HL-60/S4 treated with phorbol 12-myristate 13-acetate at 8.2 ng/mL for 4 days and 3 days (cell line): ENCODE data around the gene KCNJ6.
"Not testable (repeated sequence)": the region's sequence is repeated elsewhere in the genome, so short reads cannot be mapped to it uniquely, and the experiment has no call there.

ENCODE experiments used
- in situ Hi-C: fragments of 300-500 bp; cut with MboI; formaldehyde crosslinking; loops from 2 replicates; pipeline ENCODE4 v1.15.0; 2022; ENCODE audit warnings: low sequenced_read_pairs

Gene KCNJ6

DNA sequence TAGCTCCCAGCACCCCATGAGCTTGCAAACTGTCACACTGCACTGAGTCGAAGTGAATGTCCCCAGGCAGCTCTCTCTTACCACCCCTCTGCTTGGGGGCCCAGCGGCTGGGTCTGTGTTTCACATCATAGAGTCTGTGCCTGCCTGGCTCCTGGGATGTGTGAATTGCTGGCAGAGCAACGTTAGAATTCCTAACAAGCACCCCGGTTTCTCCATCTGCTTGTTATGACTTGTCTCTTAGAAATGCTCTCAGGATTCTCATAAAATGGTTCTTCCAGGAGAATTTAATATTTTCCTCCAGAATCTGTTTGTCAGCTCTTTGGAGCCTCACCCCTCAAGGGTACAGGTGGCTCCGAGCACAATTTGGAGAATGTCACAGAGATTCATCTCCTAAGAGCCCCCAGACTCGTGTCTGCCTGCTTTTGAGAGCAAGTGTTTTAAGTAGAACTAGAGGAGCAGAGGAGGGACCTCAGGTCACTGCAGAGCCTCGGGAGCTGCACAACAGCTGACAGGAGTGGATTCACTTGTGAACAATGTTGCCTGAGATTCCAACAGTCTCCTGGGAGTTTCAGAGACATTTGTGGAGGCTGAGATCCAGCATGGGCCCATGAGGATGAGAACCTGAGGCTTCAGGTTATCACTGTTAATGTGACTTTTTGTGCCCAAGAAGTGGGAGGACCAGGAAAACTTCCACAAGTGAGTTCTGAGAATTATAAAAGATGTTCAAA is 131.5 kb downstream of the KCNJ6 start:
- in situ Hi-C loops, result no loop called here

DNA sequence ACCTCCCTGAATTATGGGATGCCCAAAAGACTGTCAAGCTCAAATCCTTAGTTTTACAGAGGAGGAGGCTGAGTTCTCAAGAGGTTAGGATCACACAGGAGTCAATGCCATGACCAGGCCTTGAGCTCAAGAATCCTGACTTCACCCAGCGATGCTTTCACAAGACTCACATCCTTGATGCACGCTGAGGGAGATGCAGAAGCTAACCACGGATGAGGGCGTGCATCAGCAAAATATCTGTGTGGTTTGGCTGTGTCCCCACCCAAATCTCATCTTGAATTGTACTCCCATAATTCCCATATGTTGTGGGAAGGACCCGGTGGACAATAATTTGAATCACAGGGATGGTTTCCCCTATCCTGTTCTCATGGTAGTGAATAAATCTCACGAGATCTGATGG is 133.2 kb downstream of the KCNJ6 start:
- in situ Hi-C loops, result no loop called here

DNA sequence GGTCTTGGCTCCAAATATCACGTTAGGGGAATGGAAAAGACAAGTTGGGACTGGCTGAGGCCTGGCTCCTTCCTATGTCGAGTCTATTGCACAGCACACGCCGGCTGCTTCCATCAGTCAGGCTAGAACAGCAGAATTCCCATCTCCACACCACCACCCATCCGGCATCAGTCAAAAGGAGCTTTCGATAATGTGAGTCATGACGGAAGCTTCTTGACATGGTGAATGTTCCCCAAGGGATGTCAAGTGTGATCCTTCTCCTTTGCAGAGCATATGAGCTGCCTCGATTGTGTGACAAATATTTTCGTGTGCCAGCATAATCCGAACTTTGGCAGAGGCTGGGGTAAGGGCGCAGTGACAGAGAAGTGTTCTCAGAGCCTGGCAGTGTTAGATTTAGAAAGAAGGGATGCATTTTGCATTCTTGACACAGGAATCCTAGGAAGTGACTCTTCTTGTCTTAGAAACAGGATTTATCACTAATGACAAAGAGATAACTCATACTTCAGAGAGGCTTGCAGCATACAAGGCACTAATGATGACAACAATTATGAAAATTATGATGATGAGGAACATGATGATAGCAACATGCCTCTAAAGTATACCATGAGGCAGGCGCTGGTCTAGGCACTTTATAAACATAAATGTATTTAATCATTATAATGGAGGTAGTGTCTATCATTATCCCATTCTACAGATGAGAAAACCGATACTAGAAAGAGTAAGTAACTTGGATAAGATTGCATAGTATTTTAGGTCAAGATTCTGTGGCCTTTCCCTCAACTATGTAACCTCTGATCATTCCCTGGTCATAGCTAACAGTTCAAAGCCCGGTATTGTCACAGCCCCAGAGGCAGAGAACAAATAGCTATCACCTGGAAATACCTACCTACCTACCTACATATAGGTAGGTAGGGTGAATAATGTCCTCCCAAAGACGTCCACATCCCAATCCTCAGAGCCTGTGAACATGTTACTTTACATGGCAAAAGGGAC is 135.0 kb downstream of the KCNJ6 start:
- in situ Hi-C loops, result no loop called here

DNA sequence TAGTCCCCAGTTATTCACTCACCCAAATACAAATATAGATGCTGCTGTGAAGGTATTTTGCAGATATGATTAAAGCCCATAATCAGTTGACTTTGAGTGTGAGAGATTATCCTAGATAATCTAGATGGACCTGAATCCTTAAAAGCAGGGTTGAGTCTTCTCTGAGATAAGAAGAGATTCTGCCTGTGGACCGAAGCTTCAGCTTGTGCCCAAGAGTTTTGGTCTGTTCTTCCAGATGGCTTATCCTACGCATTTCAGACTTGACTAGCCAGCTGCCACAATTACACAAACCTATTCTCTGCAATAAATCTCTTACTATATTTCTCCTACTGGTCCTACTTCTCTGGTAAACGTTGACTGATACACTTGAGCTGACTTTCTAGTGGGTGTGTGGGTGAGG is 145.1 kb downstream of the KCNJ6 start:
- in situ Hi-C loops, result no loop called here

DNA sequence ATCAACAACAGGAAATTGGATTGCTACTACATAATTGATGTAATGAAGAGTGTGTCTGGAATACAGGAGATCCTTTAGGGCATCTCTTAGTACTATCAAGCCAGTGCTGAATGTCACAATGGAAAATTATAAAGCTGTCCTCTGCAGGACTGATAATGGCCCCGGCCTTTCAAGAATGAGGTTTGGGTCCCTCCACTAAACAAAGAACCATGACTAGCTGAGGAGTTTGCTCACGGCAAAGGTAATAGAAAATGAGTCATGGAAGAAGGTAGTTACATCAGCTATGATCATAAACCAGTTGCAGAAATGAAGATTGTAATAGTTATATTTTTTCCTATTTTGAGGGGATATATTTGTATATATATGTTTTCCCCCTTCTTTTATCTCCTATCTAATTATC is 145.8 kb downstream of the KCNJ6 start:
- in situ Hi-C loops, result no loop called here

DNA sequence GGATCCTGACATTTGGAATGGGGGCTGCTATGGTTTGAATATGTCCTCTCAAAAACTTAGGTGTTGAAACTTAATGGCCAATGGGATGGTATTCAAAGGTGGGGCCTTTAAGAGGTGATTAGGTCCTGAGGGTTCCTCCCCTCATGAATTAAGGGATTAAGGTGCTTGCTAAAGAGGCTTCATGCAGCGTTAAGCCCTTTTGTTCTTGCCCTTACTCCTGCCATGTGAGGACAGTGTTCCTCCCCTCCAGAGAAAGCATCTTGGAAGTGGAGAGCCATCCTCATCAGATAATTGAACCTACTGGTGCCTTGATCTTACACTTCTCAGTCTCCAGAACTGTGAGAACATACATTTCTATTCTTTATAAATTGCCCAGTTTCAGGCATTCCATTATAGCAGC is 146.6 kb downstream of the KCNJ6 start:
- in situ Hi-C loops, result no loop called here

DNA sequence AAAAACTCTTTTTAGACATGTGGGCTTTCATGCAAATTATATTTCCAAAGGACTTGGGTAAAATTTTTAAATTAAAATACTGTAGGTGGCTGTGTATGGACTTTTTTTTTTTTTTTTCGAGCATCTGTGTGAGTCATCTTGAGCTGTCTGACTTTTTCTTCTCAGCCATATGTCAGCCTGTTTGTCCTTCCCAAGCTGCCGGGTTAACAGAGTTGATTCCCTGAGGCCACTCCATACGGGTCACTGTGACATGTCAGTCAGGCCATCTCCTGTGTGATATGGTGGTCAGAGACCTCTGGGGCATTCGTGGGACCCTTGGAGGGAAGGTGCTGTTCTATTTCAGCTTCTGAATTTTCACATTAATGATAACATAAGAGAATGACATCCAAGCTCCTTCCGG is 148.3 kb downstream of the KCNJ6 start:
- in situ Hi-C loops, result no loop called here

DNA sequence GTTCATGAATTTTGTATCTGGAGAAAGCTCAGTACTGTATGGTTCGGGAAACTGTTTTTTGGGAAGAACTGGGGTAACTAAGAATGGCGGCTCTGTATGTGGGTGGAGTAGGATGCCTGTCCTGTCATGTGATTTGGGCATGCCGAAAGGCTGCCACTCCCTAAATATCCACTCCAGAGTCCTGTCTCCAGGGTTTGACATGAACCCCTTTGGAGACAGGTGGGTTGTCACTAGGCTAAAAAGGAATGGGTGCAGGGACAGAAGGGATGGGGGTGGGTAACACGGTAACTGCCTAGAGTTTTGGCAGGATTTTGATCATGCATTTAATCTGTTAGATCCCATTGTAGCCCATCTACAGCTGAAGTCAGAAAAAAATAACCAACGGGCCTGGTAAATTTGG is 150.1 kb downstream of the KCNJ6 start:
- in situ Hi-C loops, result no loop called here

DNA sequence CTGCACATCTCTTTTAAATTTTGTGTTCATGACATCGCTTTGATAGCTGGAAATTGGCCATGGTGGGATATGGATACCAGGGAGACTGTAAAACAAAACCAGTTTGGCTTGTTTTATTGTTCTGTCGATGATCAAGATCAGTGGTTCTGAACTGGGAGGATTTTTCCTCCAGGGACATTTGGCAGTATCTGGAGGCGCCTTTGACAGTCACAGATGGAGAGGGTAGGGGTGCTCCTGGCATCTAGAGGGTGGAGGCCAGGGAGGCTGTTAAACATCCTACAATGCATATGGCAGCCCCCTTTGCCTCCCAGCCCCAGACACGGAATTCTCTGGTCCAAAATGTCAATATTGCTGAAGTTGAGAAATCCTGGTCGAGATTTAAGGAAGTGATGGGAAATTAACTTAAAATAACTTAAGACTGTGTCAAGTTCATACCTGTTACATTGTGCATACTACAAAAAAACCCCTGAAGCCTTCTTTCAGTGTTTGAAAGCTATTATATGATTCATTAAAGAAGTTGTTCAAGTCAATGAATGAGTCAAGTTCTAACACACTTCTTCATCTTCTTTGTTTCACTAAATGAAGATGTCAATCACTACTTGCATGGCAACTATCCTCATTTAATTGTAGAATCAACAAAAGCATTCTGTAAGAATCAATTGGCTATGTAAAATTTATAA is 150.9 kb downstream of the KCNJ6 start:
- in situ Hi-C loops, result no loop called here

DNA sequence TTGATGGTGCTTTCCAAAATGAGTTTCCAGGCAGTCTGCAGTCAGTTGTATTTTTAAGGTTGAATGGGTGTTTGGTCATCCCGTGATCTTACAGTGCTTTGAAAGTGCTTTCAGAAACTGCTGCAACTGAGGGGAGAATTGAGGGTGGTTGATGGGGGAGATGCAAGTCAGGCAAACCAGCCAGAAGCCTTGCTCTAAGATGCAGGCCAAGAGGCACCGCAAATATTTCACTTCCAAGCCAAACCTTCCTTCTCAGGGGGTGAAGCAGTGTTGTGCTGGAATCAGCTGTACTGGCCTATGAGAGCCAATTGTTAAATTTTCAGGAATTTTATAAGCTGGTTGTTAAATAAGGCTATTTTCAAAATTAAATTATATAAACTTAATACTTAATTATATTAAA is 151.6 kb downstream of the KCNJ6 start:
- in situ Hi-C loops, result no loop called here

DNA sequence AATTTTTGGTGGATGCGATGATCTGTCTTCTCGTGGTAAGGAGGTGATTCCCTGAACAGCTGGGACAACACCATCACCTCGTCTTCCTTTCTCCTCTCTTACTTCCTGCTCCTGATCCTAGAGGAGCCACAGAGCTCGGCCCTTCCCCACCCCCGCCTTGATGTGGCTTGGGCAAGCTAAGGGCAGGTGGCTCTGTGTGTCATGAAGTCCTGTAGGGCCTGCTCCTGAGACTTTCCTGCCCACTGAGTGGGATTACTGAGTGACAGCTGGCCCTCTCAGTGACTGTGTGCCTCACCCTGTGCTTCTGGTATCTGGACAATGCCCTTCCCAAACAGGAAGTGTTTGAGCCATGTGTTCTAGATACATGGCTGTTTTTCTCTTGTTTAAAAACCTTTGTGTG is 153.0 kb downstream of the KCNJ6 start:
- in situ Hi-C loops, result no loop called here

DNA sequence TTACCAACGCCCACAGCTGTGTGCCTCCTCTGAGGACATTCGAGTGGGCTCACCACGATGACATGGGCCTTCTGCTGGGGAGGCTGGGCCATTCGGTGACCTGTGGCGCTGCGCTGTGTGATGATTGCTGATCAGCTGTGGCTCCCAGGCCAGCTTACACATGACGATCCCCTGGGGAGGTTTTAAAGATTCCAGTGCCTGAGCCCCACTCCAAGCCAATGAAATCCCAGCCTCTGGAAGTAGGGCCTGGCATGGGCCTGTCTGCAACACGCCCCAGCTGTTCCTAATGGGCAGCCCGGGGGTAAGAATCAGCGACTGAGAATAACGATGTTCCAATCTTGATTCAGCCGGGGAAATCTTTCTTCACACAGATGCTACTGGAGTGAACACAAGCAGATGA is 153.7 kb downstream of the KCNJ6 start:
- in situ Hi-C loops, result no loop called here

DNA sequence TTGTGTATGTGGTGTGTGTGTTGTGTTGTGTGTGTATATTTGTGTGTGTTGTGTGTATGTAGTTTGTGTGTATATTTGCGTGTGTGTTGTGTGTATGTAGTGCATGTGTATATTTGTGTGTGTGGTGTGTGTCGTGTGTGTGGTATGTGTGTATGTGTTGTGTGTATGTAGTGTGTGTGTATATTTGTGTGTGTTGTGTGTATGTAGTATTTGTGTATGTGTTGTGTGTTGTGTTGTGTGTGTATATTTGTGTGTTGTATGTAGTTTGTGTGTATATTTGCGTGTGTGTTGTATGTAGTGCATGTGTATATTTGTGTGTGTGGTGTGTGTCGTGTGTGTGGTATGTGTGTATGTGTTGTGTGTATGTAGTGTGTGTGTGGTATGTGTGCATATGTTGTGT is 154.9 kb downstream of the KCNJ6 start:
- in situ Hi-C loops, result not testable (repeated sequence)

DNA sequence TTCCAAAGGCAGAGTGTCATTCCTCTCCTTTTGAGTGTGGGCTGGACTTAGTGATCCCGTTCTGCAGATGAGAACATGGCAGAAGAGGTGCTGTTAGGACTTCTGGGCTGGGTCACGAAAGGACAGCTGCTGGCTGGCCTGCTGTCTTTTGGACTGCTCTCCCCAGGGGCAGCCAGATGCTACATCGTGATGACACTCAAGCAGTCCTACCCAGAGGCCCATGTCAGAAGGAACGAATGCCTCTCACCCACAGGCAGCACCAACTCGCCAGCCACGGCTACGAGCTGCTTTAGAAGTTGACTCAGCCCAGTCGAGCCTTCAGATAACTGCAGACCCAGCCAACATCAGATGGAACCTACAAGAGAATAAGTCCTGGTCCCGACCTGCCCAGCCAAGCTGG is 156.5 kb downstream of the KCNJ6 start:
- in situ Hi-C loops, result no loop called here

DNA sequence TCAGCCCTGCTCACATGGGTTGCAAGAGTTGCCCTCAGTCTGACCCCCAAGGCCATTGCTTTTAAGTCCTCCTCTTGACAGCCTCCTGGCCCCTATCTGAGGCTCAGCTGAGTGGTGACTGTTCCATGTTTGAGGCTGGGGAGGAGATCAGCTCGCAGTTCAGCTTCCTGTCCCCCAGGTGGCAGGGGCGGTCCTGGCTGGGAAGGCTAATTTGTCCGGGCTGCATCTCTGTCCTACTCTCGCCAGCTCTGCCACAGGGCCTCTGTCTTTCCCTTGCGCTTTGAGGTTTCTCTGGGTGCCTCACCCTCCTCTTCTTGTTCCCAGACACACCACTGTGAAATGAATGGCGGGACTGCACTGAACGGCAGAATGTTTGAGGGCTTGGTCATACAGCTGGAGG is 157.3 kb downstream of the KCNJ6 start:
- in situ Hi-C loops, result no loop called here

DNA sequence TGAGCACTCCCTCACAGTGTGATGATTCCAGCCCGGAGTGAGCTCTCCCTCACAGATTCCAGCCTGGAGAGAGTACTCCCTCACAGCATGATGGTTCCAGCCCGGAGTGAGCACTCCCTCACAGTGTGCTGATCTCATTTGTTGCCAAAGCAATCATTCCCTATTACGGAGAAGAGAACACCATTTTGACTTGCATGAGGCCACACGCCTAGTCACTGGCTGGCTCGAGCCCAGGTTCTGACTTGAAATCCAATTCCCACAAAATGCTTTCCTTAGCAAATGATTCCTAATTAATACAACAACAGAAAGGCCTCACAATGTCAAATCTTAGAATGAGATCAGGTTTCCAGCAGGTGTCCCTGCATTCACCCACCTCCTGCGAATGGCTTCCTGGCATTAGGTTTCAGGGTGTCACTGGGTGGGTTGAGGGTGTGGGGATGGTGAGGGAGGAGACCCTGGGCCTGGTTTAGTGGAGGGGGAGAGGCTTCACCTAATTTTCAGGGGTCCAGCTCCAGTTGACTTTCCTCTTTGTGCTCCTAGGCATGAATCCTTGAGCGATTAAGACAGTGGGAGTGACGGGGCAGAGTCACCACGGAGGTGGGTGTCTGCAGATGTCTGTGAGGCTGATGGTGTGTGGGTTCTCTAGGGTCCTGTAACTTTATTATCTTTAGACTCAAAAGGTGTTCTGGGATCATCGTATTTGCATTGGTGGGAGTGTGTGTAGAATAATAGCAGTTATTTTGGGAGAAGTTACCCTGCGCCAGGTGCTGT is 158.5 kb downstream of the KCNJ6 start:
- in situ Hi-C loops, result no loop called here

DNA sequence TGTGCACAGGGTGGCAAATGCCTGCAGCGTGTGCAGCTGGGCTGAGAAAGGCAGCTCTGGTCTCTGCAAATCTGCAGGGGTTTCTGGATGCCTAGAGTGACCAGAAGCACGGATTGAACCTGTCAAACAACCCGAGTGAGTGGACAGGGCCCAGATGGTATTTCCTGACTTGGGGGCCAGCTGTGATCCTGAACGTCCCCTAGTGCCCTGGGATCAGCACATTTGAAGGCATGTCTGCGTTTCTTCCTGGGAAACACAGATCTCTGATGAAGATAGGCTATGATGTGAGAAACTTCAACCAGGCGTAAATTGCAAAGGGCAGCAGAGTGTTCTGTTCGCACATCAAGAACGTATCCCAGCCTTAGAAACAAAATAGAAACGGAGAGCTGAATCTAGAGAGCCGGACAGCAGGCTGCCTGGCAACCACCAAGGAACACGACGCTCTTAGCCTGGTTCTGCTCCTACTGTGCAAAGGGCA is 163.1 kb downstream of the KCNJ6 start:
- in situ Hi-C loops, result no loop called here

DNA sequence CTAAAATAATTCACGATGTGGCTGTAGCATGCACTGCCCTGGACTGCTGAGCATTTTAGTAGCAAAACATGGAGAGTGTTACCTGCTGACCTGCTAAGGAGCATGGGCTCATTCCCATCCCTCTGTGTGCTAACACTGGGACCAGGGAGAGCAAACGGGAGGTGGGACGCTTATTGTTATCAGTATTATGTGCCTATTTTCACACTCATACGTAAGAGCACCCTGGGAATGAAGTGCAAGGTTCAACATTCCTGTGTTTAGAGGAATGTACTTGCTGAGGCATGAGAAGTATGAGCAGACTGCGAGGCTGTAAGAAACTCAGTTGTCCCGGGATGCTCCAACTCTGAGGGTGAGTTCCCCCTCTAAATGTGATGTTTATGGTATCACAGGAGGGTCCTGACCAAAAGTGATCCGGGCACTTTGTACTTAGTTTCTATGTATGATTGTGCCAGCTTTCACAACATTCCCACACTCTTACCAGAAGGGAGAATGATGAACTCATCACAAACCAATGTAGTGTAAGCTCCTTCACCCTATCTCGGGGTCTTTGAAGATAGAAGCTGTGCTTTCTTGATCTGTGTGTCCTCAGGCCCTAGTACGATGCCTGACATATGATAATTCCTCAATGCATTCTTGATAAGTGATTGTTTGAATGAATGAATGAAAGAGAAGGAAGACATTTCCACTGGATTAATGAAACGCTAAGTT is 164.8 kb downstream of the KCNJ6 start:
- in situ Hi-C loops, result no loop called here

DNA sequence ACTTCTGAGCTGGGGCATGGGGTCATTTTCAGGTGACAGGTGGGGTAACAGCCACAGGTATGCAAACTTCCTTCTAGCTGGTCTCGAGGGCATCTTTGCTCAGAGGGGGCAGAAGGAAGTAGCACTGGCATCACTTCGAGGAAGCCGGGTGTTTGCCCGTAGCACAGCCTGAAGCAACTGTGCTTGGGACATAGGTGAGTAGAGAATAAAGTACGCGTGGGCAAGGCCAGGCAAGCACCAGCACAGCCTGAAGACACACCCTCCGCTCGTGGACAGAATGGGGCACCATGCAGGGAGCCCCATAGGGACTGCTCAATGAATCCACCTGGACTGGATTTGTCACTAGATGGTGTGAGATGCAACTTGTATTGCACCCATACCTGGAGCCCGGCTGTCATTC is 167.1 kb downstream of the KCNJ6 start:
- in situ Hi-C loops, result no loop called here

DNA sequence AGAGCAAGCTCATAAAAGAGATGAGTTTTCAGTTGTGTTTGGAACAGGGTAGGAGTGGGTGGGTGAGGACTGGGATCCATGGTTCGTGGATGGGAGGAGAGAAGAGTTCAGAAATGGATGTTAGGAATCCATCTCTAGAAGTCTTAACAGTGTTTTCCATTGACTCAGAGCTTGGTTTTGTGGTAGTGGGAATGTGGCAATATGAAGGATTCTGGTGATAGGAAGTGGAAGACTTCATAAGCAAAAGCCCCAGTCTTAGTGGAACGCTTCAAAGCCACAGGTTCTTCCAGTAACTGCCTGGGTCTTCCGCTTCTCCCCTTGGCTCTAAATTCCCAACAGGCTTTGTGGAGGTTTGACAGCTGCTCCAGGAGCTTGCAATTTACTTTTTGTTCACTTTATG is 167.9 kb downstream of the KCNJ6 start:
- in situ Hi-C loops, result no loop called here
